ENCODE data around the gene MAPK8IP1.
A peak's percentile ranks its signal among the peaks of the same experiment; 100 is the strongest.

Gene MAPK8IP1

DNA sequence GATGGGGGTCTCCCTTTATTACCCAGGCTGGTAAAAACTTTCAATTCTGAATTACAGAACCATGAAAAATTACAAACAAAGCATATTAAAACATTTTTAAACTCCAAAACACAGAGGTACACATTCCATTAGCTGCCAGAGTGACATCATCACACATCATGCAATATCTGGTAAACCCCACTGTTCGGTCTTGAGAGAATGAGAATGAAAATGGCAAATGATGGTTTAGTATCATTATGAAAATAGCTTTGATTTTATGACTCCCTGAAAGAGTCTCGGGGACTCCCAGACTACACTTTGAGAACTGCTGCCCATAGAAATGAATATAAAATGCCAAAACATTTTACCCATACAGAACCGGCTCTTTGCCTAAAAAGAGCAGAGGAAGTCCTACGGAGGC, 55.8 kb downstream of the MAPK8IP1 start:
- DNase-seq: no peak

GRCh38 chr11:45942381-45942780, 56.9 kb downstream of the MAPK8IP1 start:
- DNase-seq: no peak

DNA sequence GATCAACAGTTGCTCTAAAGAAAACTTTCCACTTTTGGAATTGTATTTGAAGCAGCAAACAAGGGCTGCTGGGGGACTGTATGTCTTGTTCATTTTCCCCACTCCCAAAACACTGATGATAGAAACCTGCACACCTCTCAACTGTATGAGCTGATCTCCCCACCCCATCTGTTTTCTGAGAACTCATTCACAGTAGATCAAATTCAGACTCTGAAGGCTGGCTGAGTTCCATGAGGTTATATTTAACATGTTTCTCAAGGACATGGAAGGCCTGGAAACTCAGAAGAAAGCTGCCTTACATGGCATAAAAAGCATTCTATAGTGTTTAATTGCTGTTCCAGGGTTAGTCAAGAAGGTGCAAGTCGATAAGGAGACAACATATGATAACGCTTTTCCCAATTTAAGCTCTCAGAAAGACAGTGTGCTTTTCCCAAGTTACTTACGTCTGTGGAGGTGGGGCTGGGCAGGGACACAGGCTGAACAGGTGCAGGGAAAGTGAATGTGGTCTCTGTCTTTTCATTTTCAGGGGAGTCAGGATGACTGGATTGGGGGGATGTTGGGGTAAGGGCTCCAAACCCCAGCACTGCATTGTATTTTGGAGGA, 60.0 kb downstream of the MAPK8IP1 start:
- DNase-seq: no peak

DNA sequence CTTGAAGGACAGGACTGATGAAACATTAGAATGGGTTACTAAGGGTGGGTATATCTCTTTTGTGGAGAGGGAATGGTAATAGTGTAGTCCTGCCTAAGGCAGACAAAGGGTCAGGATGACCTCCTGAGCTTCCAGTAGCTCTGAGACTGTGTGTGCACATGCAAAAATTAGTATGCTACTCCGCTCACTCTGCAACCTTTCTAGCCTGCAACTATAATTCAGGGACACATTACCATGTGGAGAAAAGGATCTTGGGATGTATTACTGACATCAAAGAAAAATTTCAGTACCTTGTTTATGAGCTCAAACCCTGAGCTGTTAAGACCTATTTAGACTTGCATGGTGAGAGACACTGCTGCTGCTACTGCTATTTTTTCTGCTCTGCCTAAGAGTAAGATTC, 62.4 kb downstream of the MAPK8IP1 start:
- DNase-seq: no peak

DNA sequence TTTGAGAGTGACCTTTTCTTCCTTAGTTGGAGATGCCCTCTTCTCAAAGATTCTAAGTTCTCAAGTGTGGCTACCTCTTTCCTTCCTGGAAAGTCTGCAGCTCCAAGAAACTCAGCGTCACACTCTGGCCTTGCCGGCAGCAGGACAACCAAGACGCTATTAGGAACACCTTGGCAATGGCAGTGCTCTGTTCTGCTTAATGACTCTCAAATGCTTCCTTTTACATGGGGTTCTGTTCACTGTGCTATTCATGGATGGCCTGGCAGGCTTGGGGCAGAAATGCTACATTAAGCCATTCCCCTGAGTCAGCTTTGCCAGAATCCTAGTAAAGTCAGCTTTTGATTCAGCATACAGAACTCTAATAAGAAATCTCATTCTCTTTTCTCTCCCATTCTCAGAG, 62.9 kb downstream of the MAPK8IP1 start:
- DNase-seq: peak in 26 of 51 donors; percentile 5 to 68 (median 38)

DNA sequence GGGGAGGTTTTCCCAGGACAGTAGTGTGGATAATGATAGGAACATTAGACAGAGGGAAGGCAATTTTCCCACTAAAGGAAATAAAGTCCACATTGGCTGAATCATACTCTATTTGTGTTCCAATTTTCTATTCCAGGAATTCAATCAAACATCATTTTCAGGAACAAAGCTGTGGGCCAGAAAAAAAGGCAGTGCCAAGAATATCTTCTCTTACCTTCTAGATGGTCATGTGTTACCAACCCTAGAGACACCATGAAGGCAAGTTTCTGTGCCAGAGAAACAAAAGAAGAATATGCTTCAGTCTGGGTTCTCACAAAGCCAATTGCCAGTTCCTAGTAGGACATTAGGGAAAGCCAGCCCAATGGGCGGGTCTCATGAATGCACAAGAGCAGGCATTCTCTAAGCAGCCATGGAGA, 64.5 kb downstream of the MAPK8IP1 start:
- DNase-seq: peak in 9 of 51 donors; percentile 8 to 46 (median 22)

Measured in hypothalamus (tissue), 51 donors.